H1 (cell line): Measurements from ENCODE around the gene LRRC56. TPM values are rescaled to one million over a fixed set of nuclear protein-coding genes. Genes with fewer than 3 reads are reported as not detected.

ENCODE experiments used
- CHD7 ChIP-seq: fragments of 300-600 bp; sonication (generic); IDR thresholded peaks from 2 replicates; pipeline ENCODE4 v1.7.1; 2012; ENCODE audit warnings: low read length, moderate library complexity, mild to moderate bottlenecking, inconsistent platforms; ENCODE audit not compliant: insufficient replicate concordance
- E2F6 ChIP-seq: IDR thresholded peaks from 2 replicates; pipeline ENCODE4 v1.6.1; 2012; ENCODE audit warnings: inconsistent platforms
- EP300 ChIP-seq, 2 experiments: IDR thresholded peaks; 1 replicate in 1 of 2; 2 replicates in 1 of 2; pipeline ENCODE4 v1.6.1; 2011 to 2012; ENCODE audit warnings: low read depth in 2 of 2, low read length in 2 of 2, mild to moderate bottlenecking in 2 of 2, borderline replicate concordance in 1 of 2, inconsistent platforms in 1 of 2, moderate library complexity in 1 of 2
- RXRA ChIP-seq: IDR thresholded peaks from 2 replicates; pipeline ENCODE4 v1.6.1; 2011; ENCODE audit warnings: low read depth, mild to moderate bottlenecking, low read length, moderate library complexity; ENCODE audit not compliant: insufficient read depth
- SAP30 ChIP-seq: fragments of 300-600 bp; sonication (generic); IDR thresholded peaks from 2 replicates; pipeline ENCODE4 v1.7.1; 2012; ENCODE audit warnings: low read length, moderate library complexity, mild to moderate bottlenecking, inconsistent platforms; ENCODE audit not compliant: insufficient read depth, insufficient replicate concordance
- SUZ12 ChIP-seq: fragments of 200-600 bp; sonication (generic); IDR thresholded peaks from 2 replicates; pipeline ENCODE4 v1.6.1; 2012; ENCODE audit warnings: mild to moderate bottlenecking, inconsistent platforms, low read length, moderate library complexity, mixed read lengths
- TAF7 ChIP-seq: optimal IDR thresholded peaks from 2 replicates; pipeline ENCODE3; 2011; ENCODE audit warnings: low read depth, mild to moderate bottlenecking, inconsistent platforms, low read length, moderate library complexity, borderline replicate concordance
- polyA plus RNA-seq, 7 experiments: library from polyadenylated mRNA; depleted of rRNA in 3 of 7; stranded (reverse) in 5 of 7; unstranded in 2 of 7; fragments of >200 nt in 5 of 7; fragments of 200-250 nt in 2 of 7; gene quantifications; 1 replicate in 5 of 7; 2 replicates in 1 of 7; 4 replicates in 1 of 7; pipeline versions ENCODE4 v1.2.1 to v1.2.3, GENCODE V29; 2011 to 2013; ENCODE audit warnings: missing spikeins in 2 of 7, mixed read lengths in 2 of 7
- total RNA-seq: library from RNA; stranded (reverse); fragmentation: NEBNext Ultra II Directional; extraction: Animal tissue kit (Norgen Biotek cat#: 25700); gene quantifications from 2 replicates; pipeline ENCODE4 v1.2.1, GENCODE V29; 2021

LRRC56 gene
- total and polyA plus RNA-seq, 2 of the 8 experiments (the other 6 are each of a cell fraction or from before 2014, with no cell fraction given) = 0.94 to 1.9 TPM

GRCh38 chr11:512761-513595 lies 24.3 kb upstream of the LRRC56 start (continued):
- TF ChIP-seq CHD7 = no peak
- TF ChIP-seq EP300 (IDR thresholded peaks at IDR 0.05; ENCODE audit: borderline replicate concordance in 1 of 2, low read depth in 2 of 2, low read length in 2 of 2) = no peak
- no peak for TF ChIP-seq SUZ12
- TF ChIP-seq E2F6 = no peak
- TF ChIP-seq RXRA = no peak
- TF ChIP-seq SAP30 = no peak
- no peak for TF ChIP-seq TAF7
